HG03432 (cell line): ENCODE measurements around the gene NEB.
"Not testable (repeated sequence)": the region's sequence is repeated elsewhere in the genome, so short reads cannot be mapped to it uniquely, and the experiment has no call there.

Experiments used
- ATAC-seq: cut with Tn5 transposase; IDR thresholded peaks from one replicate; pipeline ENCODE4 v1.9.1; 2021; ENCODE audit warnings: mild to moderate bottlenecking, moderate library complexity; ENCODE audit not compliant: unreplicated experiment

Gene NEB

DNA sequence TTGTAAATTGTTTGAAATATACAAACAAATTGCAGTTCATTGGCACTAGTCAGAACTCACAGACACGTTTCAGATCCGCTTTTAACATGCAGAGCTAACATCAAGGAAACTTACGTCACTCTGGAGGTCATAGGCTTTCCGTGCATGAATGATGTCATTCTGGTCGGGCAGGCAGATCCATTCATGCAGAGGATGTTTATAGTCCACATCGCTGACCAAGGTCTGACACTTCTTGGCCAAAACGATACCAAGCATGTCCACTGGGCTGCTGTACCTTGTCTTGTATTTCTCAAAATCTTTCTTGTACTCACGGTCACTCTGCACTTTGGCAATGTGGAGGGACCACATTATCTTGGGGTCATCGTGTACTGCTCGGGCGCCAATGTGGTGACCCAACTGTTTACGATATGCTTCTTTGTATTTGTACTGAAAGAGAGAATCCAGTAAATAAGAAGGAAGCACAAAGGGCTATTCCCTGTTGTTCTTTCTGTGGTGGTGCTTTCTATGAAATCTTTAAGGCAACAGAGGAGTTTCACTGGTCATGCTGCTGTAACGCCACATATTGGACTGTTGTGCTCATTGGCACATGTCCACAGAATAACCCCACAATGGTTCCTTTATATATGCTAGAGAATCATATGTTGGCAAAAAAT lies 114.8 kb downstream of the NEB start:
- peak; percentile 67 for ATAC-seq

DNA sequence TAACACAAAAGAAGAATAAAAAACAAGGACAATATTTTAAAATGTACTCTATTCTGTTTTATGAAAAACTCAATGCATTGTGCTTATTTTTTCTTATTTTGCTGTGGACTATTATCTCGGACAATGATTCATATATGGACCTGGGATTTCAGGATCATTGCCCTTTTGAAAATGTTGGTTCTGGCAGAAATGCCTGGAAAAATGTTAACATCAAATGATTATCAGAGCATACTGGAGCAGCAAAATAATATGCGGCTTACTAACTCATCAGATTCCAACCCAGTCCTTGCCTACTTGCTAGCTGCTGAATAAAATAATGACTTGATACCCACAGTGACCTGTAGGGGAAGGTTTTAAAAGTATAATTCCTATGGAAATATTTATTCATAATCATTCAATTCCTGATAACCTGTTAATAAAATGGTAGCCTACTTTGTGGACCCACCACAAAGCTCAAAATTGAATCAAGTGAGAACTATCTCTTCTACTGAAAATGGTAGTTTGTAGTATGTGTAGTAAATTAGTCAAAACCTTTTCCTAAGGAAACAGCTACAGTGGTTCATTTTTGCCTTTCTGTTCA lies 117.4 kb downstream of the NEB start:
- no peak for ATAC-seq

DNA sequence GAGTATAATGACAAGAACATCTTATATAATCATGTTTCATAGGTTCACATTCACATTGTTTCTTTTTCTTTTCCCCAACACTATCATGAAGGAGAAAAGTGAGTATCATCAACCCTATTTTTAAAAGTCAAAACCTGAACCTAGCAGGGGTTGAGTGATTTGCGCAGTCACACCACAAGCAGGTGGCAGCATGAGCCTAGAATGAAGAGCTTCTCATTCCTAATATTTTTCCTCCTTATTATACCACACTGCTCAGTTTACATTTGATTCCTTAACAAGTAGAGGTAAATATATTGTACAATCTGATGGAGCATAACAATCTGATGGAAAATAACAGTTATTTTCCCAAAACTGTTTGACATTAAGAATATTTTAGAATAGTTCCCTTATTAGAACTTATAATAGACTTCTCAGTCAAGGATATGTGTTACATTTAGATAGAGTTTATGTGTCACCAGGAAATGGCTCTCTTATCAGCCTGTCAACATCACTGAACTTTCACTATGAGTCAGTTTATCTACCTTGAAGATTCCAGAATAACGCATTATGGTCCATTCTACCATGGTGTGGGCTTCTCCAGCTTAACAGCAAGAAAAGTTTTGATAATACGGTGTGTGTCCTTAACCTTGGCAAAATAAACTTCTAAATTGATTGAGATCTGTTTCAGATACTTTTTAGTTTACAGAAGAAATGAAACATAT lies 119.5 kb downstream of the NEB start:
- peak; percentile 61 for ATAC-seq

DNA sequence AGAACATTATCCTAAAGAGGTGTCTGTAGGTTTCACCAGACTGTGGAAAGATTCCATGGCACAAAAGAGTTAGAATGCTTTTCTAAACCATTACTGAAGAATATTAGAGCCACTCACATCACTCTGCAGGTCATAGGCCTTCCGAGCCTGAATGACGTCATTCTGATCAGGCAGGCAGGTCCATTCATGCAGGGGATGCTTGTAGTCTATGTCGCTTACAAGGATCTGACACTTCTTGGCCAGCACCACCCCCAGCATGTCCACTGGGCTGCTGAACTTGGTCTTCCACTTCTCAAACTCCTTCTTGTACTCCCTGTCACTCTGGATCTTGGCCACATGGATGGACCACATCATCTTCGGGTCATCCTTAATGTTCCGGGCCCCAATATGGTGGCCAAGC lies 120.1 kb downstream of the NEB start:
- ATAC-seq, result no peak

DNA sequence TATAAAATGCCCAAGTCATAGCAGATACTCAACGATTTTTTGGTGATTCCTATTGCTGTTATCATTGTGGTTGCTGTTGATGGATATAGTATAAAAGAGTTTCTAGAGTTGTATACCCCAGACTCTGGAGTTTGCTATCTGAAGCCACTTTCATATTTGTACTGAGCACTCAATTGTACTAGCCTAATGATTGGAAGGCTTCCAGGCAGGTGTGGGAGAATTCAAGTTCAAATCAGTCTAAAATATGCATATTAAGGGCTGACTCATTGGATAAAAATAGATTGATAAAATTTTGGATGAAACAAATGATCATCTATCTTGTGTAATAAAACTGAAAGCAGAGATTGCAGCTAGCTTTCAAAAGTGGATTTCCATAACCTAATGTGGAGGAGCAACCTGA lies 122.9 kb downstream of the NEB start:
- no peak for ATAC-seq

DNA sequence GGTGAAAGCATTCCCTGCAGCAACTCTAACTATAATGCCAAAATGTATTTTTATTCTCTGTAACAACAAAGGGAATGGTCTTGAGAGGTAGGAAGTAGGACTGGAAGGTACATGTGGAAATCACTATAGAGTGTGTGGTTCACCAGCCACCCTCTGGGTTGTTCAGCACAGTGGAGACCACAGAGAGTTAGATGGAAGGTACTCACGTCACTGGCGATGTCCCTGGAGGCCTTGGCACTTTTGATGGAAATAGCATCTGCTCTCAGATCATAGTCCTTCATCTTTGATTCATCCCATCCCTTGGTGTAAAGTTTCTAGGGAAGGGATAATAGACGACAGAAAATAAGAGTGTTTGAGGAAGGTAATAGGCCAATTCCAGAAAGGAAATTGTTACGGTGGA lies 124.0 kb downstream of the NEB start:
- ATAC-seq, result no peak

DNA sequence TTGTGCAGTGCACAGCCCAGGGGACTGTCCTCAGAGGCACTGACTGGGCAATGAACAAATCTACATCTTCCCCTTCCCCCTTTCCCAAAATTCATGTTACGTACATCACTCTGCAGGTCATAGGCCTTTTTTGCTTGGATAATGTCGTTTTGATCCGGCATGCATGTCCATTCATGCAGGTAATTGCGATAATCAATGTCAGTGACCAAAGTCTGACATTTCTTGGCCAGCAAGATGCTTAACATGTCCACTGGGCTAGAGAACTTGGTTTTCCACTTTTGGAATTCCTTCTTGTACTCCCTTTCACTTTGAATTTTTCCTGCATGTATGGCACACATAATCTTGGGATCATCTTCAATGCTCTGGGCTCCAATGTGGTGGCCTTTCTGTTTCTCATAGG lies 124.6 kb downstream of the NEB start:
- ATAC-seq, result no peak

DNA sequence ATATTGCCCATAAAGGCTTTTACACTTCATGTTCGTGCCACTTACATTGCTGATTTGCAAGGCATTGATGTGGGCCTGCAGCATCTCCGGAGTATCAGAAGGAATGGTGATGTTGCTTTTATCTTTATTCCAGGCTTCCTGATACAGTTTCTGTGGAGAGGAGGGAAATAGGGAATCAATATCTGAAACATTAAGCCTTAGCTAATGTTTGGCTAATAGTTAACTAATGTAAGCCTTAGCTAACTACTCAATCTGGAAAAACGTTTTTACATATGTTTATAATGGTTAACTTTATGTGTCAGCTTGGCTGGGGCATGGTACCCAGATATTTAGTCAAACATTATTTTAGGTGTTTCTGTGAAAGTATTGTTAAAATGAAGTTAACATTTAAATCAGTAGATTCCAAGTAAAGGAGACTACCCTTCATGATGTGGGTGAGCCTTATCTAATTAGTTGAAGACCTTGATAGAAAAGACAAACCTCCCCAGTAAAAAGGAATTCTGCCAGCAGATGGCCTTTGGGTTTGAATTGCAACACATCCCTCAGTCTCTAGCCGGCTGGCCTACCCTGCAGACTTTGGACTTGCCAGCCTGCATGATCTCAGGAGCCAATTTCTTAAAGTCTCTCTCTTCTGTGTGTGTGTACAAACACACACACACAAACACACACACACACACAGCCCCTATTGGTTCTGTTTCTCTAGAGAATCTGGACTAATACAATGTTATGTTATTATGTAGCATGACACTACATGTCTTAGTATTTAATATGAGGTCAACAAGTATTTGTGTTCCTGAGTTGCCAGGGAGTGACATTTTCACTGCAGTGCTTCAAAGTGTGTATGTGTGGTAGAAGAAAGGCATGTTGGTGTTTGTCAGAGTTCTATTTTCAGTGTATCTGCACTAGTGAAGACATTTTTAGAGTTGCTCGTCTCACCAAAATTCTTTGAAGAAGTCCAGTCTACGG lies 126.5 kb downstream of the NEB start:
- ATAC-seq, result not testable (repeated sequence)

DNA sequence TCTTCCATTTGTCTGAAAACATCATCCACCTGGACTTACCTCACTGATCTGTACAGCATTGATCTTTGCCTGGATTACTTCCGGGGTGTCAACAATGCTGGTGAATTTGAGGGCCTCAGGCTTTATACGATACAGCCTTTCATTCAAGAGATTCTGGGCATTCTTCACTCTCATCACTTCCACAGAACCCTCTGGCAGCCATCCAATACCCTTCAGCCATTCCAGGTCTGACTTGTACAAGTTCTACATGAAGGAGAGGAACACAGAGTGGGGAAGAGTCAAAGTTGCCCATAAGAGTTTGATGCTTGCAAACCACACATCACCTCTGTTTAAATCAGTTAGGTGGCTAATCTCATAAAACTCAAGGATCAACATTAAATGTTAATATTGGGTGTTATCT lies 130.7 kb downstream of the NEB start:
- ATAC-seq, result not testable (repeated sequence)

DNA sequence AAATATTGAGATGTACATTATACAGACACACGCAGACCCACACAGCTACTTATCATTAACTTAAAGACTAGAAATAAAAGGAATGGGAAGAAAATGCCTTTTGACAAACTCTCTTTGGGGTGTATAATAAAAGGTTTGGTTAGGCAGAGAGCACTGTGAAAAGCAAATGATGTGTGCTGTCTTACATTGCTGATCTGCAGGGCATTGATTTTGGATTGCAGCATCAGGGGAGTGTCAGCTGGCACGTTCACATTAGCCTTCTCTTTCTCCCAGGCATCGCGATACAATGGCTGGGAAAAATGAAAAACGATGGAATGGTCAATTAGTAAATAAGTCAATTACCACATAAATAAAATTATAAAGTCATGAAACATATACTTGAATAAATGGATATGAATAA lies 131.9 kb downstream of the NEB start:
- not testable (repeated sequence) for ATAC-seq

DNA sequence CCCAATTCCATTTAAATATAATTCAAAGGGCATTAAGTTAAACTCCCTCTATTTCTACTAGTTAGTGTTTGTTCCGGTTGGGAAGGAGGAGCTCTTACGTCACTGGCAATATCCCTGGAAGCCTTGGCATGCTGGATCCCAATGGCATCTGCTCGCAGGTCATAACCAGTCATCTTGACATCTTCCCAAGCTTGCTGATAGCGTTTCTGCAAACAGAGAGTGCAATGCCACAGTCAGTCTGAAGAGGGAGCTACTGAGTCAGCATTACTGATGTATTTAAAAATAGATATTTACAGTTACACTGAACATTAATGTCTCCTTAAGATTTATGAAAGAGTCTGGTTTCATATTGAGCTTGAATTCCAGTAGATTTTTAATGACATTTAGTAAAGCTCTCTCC lies 132.5 kb downstream of the NEB start:
- ATAC-seq, result not testable (repeated sequence)

DNA sequence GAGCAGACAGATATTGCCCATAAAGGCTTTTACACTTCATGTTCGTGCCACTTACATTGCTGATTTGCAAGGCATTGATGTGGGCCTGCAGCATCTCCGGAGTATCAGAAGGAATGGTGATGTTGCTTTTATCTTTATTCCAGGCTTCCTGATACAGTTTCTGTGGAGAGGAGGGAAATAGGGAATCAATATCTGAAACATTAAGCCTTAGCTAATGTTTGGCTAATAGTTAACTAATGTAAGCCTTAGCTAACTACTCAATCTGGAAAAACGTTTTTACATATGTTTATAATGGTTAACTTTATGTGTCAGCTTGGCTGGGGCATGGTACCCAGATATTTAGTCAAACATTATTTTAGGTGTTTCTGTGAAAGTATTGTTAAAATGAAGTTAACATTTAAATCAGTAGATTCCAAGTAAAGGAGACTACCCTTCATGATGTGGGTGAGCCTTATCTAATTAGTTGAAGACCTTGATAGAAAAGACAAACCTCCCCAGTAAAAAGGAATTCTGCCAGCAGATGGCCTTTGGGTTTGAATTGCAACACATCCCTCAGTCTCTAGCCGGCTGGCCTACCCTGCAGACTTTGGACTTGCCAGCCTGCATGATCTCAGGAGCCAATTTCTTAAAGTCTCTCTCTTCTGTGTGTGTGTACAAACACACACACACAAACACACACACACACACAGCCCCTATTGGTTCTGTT lies 137.2 kb downstream of the NEB start:
- not testable (repeated sequence) for ATAC-seq

DNA sequence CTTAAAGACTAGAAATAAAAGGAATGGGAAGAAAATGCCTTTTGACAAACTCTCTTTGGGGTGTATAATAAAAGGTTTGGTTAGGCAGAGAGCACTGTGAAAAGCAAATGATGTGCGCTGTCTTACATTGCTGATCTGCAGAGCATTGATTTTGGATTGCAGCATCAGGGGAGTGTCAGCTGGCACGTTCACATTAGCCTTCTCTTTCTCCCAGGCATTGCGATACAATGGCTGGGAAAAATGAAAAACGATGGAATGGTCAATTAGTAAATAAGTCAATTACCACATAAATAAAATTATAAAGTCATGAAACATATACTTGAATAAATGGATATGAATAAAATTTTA lies 142.4 kb downstream of the NEB start:
- not testable (repeated sequence) for ATAC-seq

DNA sequence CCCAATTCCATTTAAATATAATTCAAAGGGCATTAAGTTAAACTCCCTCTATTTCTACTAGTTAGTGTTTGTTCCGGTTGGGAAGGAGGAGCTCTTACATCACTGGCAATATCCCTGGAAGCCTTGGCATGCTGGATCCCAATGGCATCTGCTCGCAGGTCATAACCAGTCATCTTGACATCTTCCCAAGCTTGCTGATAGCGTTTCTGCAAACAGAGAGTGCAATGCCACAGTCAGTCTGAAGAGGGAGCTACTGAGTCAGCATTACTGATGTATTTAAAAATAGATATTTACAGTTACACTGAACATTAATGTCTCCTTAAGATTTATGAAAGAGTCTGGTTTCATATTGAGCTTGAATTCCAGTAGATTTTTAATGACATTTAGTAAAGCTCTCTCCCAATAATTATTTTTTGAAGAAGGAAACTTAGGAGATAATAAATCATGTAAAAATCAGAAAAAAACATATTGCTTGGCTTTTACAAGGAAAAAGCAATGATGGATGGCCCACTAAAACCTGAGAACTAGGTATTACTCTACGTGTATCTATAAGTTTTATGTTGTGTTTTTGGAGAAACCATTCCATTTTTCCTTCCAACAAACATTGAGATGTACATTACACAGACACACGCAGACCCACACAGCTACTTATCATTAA lies 142.9 kb downstream of the NEB start:
- ATAC-seq, result peak; percentile 65

DNA sequence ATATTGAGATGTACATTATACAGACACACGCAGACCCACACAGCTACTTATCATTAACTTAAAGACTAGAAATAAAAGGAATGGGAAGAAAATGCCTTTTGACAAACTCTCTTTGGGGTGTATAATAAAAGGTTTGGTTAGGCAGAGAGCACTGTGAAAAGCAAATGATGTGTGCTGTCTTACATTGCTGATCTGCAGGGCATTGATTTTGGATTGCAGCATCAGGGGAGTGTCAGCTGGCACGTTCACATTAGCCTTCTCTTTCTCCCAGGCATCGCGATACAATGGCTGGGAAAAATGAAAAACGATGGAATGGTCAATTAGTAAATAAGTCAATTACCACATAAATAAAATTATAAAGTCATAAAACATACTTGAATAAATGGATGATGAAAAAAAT lies 153.0 kb downstream of the NEB start:
- not testable (repeated sequence) for ATAC-seq

DNA sequence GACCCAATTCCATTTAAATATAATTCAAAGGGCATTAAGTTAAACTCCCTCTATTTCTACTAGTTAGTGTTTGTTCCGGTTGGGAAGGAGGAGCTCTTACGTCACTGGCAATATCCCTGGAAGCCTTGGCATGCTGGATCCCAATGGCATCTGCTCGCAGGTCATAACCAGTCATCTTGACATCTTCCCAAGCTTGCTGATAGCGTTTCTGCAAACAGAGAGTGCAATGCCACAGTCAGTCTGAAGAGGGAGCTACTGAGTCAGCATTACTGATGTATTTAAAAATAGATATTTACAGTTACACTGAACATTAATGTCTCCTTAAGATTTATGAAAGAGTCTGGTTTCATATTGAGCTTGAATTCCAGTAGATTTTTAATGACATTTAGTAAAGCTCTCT lies 153.6 kb downstream of the NEB start:
- not testable (repeated sequence) for ATAC-seq

DNA sequence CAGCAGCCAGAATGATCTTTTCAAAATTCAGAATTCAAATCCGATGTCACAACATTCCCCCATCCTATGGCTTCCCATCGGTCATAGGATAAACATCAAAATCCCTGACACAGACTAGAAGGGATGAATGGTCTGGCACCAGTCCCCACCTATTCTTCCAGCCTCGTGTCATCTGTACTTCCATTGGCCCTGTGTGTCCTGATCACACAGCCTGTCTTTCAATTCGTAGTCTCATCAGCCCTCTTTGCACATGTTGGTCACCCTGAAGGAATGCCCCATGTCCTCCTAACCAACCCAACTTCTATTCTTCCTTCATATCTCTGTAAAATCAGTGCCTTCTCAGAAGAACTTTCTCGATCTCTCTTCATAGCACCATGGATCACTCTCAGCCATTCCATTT lies 157.2 kb downstream of the NEB start:
- ATAC-seq, result no peak

DNA sequence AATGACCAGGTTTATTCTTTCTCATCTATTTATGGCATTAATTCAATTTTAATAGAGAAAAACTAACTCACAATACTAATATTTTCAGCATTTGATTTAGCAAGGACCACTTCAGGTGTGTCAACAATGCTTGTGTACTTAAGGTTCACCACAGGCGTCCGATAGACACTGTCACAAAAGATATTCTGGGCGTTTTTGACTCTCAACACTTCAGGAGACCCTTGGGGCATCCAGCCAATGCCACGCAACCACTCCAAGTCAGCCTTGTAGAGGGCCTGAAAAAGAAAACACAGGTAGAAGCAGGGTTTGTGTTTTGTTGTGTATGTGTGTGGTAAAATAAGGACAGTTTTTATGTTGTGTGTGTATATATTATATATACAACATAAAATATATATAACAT lies 158.2 kb downstream of the NEB start:
- ATAC-seq, result no peak

DNA sequence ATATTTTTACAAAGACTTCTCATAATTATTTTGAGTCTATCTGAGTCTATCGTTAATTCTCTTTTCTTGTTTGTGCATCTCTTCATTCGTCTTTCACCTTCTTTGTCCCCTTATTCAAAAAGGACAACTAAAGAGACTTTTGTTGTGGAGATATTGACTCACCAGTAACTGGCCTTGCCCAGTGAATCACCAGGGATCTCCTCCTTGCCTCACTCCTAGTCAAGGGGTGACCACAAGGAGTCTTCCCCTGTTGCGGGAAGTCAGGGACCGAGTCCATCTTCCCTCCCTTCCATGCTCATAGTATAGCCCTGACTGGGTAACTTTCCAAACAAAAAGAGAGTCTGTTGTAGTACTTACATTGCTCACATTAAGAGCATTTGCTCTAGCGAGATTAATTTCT lies 158.9 kb downstream of the NEB start:
- no peak for ATAC-seq

DNA sequence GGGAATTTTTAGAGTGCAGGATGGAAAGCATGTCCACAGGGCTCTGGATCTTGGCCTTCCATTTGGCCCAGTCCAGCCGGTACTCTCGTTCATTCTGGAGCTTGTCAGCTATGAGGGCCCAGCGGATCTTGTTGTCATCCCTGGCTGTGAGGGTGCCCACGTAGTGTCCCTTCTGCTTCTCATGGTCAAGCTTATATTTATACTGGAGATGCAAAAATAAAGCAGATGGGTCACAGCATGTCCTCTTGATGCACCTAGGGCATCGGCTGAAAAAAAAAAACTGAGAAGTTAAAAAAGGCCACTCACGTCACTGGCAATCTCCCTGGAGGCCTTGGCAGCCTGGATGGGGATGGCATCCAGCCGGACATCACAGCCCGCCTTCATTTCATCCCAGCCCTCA lies 164.1 kb downstream of the NEB start:
- ATAC-seq, result no peak
